ENCODE results near the gene REXO4. TPM values are rescaled to one million over a fixed set of nuclear protein-coding genes. Genes with fewer than 3 reads are reported as not detected.

Gene REXO4
- total and polyA plus RNA-seq, 7 donors: 13.2 to 25.9 (median 18.3) TPM

DNA sequence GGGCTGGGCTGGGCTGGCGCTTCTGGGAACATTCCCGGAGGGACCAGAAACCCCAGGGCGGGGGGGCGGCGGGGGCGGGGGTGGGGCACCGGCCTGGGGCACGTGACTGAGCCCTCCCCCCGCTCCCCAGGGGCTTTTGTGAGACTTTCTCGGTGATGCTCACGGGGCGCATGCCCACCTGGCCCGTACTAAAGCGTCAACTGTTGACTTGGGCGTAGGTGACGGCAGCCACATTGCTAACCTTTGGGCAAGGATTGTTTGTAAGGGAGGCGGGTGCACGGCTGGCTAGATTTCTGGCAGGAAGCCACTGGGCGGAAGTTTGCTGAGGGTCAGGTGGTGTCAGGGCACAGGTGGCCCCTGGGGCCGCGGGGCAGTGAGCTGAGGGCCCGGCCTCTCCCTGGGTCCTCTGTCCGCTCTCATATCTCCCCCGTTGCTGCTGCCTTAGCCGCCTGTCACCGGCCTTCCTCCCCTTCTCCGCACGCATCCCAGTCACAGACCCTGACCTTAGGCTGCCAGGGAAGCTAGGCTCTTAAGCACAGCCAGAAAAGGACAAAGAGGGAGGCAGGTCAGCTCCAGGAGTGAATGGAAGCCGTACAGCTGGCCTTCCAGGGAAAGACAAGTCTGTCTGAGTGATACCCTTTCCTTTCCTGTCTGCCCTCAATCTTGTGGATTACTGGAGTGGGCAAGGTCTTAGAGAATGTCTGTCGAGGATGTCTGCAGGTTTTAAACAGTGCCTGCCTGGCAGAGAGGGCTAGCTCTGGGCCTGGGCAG is 42.8 kb upstream of the REXO4 start:
- H3K4me1 ChIP-seq: peaks cover 0 to 21% (median 18%) of the 10 kb centered on the region in 4 donors

DNA sequence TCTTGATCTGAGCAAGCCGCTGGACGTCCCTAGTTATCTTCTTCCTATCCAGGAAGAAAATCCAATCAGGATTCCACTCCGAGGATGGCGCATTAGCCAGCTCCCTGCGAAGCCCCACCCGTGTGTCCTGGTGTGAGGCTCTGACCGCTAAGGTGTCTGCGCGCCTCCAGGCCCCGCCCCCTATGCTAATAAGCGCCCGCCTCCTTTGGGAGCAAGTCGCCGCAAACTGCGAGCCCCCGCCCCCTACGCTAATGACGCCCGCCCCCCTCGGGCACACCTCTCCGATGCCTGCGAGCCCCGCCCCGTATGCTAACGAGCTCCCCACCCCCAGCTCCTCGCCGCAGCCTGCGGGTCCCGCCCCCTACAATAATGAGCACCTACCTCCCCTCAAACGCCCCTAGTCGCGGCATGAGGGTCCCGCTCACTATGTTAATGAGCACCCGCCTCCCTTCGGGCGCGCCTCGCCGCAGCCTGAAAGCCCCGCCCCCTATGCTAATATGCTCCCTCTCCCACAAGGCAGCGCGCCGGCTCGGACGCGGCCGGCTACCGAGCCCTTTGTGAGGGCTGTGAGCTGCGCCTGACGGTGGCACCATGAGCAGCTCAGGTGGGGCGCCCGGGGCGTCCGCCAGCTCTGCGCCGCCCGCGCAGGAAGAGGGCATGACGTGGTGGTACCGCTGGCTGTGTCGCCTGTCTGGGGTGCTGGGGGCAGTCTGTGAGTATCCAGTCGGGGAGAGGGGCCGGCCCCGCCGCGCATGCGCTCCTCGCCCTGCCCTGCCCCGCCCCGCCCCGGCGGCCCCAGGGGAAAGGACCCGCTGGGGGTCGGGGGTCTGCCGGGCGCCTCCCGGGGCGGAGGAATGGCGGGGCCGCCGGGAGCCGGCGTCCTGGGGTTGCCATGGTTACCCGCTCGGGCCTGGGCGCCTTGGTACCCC is 41.9 kb upstream of the REXO4 start, which contains the start of gene CACFD1:
TSS of gene CACFD1 (plus strand) at position 503 of the 929 bp plus-strand sequence. CDS start at position 592, 89 bp downstream.
- Histone ChIP-seq H3K27ac (peak within 1 kb of the TSS; percentile 92 to 97 (median 95)), H3K4me1 (peaks cover 0 to 21% (median 18%) of the 10 kb centered on the region in 4 donors), H3K27me3 (no peaks in the 10 kb centered on the region), H3K9me3 (no peaks in the 10 kb centered on the region), H3K36me3 (peaks cover 0 to 9% (median 0%) of the 10 kb centered on the region in 4 donors), H3K4me3 (peak within 1 kb of the TSS; percentile 66 to 91 (median 84))
- intact Hi-C loops (cut with DNase I): loop anchor here (2.0 to 5.0 kb wide), 4 partner anchors 19 to 112 kb away; partner anchors contain the start of genes MED22, REXO4, RPL7A and SLC2A6
- WGBS, 2 donors: 1% methylated on average over 86 of the region's 86 CpGs
- TF ChIP-seq, protein P1, sequence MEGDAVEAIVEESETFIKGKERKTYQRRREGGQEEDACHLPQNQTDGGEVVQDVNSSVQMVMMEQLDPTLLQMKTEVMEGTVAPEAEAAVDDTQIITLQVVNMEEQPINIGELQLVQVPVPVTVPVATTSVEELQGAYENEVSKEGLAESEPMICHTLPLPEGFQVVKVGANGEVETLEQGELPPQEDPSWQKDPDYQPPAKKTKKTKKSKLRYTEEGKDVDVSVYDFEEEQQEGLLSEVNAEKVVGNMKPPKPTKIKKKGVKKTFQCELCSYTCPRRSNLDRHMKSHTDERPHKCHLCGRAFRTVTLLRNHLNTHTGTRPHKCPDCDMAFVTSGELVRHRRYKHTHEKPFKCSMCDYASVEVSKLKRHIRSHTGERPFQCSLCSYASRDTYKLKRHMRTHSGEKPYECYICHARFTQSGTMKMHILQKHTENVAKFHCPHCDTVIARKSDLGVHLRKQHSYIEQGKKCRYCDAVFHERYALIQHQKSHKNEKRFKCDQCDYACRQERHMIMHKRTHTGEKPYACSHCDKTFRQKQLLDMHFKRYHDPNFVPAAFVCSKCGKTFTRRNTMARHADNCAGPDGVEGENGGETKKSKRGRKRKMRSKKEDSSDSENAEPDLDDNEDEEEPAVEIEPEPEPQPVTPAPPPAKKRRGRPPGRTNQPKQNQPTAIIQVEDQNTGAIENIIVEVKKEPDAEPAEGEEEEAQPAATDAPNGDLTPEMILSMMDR (IDR thresholded peaks at IDR 0.05): no peak
- TF ChIP-seq POLR2A (IDR thresholded peaks at IDR 0.05): peak; percentile 81 to 88
- TF ChIP-seq POLR2AphosphoS5 (IDR thresholded peaks at IDR 0.05): peak; percentile 78 to 93 (median 90)
- no peak for TF ChIP-seq EP300 (IDR thresholded peaks at IDR 0.05)
- peak; percentile 99 for DNase-seq

More for the DNA sequence above, 42.8 kb upstream of the REXO4 start:
- Histone ChIP-seq H3K9me3 (no peaks in the 10 kb centered on the region), H3K27ac (peak overlapping the region; percentile 92 to 97 (median 95)), H3K4me3 (peak overlapping the region; percentile 66 to 91 (median 84)), H3K36me3 (peaks cover 0 to 17% (median 0%) of the 10 kb centered on the region in 4 donors), H3K27me3 (no peaks in the 10 kb centered on the region)
- WGBS, 2 donors: 5 to 17% methylated on average over 30 of the region's 30 CpGs
- TF ChIP-seq, protein P1 (IDR thresholded peaks at IDR 0.05): no peak
- no peak for TF ChIP-seq POLR2AphosphoS5 (IDR thresholded peaks at IDR 0.05)
- TF ChIP-seq EP300 (IDR thresholded peaks at IDR 0.05): no peak
- DNase-seq: peak; percentile 86
- intact Hi-C loops (cut with DNase I): loop anchor here (2.0 to 5.0 kb wide), 2 partner anchors 18 to 113 kb away; partner anchors contain the start of genes MED22, RPL7A and SLC2A6

DNA sequence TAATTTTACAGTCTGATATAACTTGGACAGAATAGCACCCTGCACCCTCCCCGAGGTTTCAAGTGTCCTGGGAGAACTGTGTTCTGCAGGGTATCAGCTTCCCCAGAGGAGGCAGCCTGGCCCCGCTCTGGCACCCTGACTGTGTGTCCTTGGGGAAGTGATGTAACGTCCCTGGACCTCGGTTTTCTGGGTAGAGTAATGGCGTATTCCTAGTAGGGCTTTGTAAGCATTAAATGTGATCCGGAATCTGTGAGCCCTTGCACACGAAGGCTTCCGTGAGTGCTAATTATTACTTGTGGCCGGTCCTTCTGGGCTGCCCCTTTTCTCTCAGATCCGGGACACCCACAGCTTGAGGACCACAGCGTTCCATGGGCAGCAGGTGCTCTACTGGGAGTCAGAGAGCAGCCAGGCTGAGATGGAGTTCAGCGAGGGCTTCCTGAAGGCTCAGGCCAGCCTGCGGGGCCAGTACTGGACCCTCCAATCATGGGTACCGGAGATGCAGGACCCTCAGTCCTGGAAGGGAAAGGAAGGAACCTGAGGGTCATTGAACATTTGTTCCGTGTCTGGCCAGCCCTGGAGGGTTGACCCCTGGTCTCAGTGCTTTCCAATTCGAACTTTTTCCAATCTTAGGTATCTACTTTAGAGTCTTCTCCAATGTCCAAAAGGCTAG is 41.0 kb upstream of the REXO4 start:
- TF ChIP-seq POLR2A (IDR thresholded peaks at IDR 0.05) (no peak), EP300 (IDR thresholded peaks at IDR 0.05) (no peak), POLR2AphosphoS5 (IDR thresholded peaks at IDR 0.05) (no peak)
- TF ChIP-seq, protein P1 (IDR thresholded peaks at IDR 0.05): no peak

DNA sequence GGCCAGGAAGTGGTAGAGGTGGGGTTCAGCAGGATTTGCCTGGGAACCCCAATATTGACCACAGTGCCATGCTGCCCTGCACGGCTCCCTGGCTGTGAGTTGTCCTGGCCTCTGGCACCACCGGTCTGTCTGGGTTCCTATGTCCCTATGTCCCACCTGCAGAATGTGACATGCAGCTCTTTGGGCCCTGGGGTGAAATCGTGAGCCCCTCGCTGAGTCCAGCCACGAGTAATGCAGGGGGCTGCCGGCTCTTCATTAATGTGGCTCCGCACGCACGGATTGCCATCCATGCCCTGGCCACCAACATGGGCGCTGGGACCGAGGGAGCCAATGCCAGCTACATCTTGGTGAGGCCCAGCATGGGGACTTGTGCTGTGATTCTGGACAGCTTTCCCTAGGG is 39.9 kb upstream of the REXO4 start:
- TF ChIP-seq EP300 (IDR thresholded peaks at IDR 0.05) (no peak), POLR2A (IDR thresholded peaks at IDR 0.05) (no peak), POLR2AphosphoS5 (IDR thresholded peaks at IDR 0.05) (no peak)
- TF ChIP-seq, protein P1 (IDR thresholded peaks at IDR 0.05): no peak
- H3K9me3 ChIP-seq: no peaks in the 10 kb centered on the region
- H3K27me3 ChIP-seq: no peaks in the 10 kb centered on the region
- H3K4me1 ChIP-seq: peaks cover 0 to 21% (median 18%) of the 10 kb centered on the region in 4 donors
- no peak overlapping the region for H3K27ac ChIP-seq
- H3K4me3 ChIP-seq: no peak overlapping the region
- no peaks in the 10 kb centered on the region for H3K36me3 ChIP-seq
- intact Hi-C loops (cut with DNase I): loop anchor here (2.0 kb wide), 2 partner anchors 39 to 81 kb away; partner anchors contain the start of genes REXO4, STKLD1 and SURF4
- 96% methylated on average over 11 of the region's 11 CpGs for WGBS, 2 donors
- no peak for DNase-seq

More for the DNA sequence above, 41.0 kb upstream of the REXO4 start:
- Histone ChIP-seq H3K4me1 (peaks cover 0 to 21% (median 18%) of the 10 kb centered on the region in 4 donors), H3K9me3 (no peaks in the 10 kb centered on the region), H3K27me3 (no peaks in the 10 kb centered on the region), H3K36me3 (no peaks in the 10 kb centered on the region), H3K27ac (peak overlapping the region; percentile 92 to 97 (median 95)), H3K4me3 (peak overlapping the region in 3 of 4 donors; percentile 78 to 91 (median 89))
- intact Hi-C loops (cut with DNase I): loop anchor here (2.0 kb wide), 2 partner anchors 40 to 82 kb away; partner anchors contain the start of genes REXO4, STKLD1 and SURF4
- WGBS, 2 donors: 63 to 74% methylated on average over 16 of the region's 16 CpGs
- DNase-seq: no peak

Data from sigmoid colon (tissue), 7 donors.